Large intestine (tissue), 3 donors: ENCODE results near the gene PTPRN. TPM values are rescaled to one million over a fixed set of nuclear protein-coding genes. Genes with fewer than 3 reads are reported as not detected.
"Not testable (repeated sequence)": the region's sequence is repeated elsewhere in the genome, so short reads cannot be mapped to it uniquely, and the experiment has no call there.

Source experiments
- DNase-seq, 2 donors: peaks; one replicate each; pipeline versions ENCODE4 v3.0.0 to v3.0.0-alpha.2; 2013
- H3K27ac ChIP-seq: one replicate; pipeline ENCODE4 v1.5.1; 2013; ENCODE audit warnings: low read length
- H3K27me3 ChIP-seq: 2 replicates; pipeline ENCODE4 v1.6.1; 2013; ENCODE audit warnings: low read length; ENCODE audit not compliant: control insufficient read depth, insufficient read depth
- H3K36me3 ChIP-seq: 2 replicates; pipeline ENCODE4 v1.6.1; 2013; ENCODE audit warnings: low read length; ENCODE audit not compliant: control insufficient read depth, insufficient read depth
- H3K4me1 ChIP-seq: one replicate; pipeline ENCODE4 v1.6.1; 2013; ENCODE audit warnings: low read length; ENCODE audit not compliant: control insufficient read depth, insufficient read depth
- H3K4me3 ChIP-seq: one replicate; pipeline ENCODE4 v1.5.1; 2013; ENCODE audit warnings: low read length
- H3K9me3 ChIP-seq: one replicate; pipeline ENCODE4 v1.6.1; 2013; ENCODE audit warnings: mild to moderate bottlenecking, low read depth, low read length, moderate library complexity; ENCODE audit not compliant: control insufficient read depth
- whole genome bisulfite sequencing: methylation state at CpG from one replicate; pipeline ENCODE4 v1.1.5; 2013; ENCODE audit warnings: low lambda C conversion rate; ENCODE audit not compliant: insufficient coverage; 5-methylcytosine and 5-hydroxymethylcytosine counted together
- polyA plus RNA-seq: library from polyadenylated mRNA; unstranded; fragments of 120-200 nt; gene quantifications from one replicate; pipeline ENCODE4 v1.2.1, GENCODE V29; 2013

Gene PTPRN
- polyA plus RNA-seq, 1 donor, result 9.2 TPM

DNA sequence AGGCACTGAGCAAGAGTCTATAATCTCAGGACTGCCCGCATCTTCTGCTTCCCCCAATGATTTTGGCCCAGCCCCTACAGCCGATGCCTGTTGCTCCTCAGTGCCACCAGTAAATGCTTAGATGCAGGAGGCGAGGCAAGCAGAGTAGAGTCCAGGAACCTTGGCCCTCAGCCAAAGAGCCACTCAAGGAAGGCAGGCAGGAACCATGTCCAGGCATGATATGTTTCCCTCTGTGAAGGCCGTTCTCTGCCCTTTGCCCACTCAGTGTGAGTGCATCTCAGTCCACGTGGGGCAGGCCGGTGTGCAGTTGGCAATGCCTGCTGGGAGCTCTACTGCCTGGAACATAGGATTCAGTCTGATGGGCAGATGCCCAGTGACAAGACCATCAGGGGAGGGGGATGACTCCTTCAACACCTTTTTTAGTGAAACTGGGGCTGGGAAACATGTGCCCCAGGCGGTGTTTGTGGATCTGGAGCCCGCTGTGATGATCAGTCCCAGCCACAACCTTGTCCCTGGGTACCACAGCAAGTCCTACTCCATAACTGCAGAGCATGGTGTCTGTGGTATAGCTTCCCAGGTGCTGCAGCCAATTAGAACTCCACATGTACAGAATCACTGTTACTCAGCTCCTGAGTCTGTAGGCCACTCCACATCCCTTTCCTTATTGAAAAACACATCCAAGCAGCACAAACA, 39.7 kb downstream of the PTPRN start:
- Histone ChIP-seq H3K36me3 (no peaks in the 10 kb centered on the region), H3K27ac (no peak overlapping the region)

DNA sequence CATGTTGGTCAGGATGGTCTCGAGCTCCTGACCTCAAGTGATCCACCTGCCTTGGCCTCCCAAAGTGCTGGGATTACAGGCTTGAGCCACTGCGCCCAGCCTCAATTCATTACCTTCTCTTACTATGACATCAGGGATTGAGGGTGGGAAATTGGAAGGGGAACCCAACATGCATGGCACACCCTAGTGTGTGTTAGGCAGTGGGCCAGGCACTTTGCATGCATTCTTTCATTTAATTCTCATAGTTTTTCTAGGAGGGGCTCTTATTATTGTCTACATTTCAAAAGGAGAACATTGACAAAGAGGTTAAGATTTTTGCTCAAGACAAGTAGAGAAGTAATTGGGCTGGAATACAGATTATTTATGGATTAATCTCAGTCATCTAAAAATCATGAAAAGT, 40.9 kb downstream of the PTPRN start:
- H3K27ac ChIP-seq, result no peak overlapping the region
- H3K27me3 ChIP-seq, result no peaks in the 10 kb centered on the region
- no peak for DNase-seq
- peaks cover 17% of the 10 kb centered on the region for H3K4me1 ChIP-seq
- no peak overlapping the region for H3K4me3 ChIP-seq
- WGBS, result no CpG with 5 or more reads among the region's 2 CpGs
- no peaks in the 10 kb centered on the region for H3K9me3 ChIP-seq
- no peaks in the 10 kb centered on the region for H3K36me3 ChIP-seq

More for the DNA sequence above, 39.7 kb downstream of the PTPRN start:
- Histone ChIP-seq H3K4me3 (no peak overlapping the region), H3K4me1 (peaks cover 17% of the 10 kb centered on the region), H3K9me3 (no peaks in the 10 kb centered on the region), H3K27me3 (no peaks in the 10 kb centered on the region)
- WGBS, result no CpG with 5 or more reads among the region's 8 CpGs
- DNase-seq, result peak; percentile 85 to 91

DNA sequence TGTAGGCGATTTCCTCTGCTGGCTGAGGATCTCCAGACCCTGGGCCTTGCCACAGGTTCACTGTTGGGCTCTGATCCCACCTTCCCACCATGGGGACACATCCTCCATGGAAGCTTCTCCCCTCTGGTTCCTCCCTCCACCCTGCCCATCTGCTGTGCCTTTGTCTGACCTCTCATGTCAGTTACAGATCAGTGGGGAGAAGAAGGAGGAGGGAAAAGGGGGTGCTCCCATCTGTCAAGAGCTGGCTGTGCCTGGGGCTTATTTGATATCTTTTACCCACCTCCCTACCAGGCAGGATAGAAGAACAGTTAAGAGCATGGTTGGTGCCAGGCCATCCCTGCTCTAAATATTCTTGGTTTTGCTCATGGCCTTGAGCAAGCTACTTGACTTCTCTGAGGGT, 42.3 kb downstream of the PTPRN start:
- Histone ChIP-seq H3K27me3 (no peaks in the 10 kb centered on the region), H3K36me3 (no peaks in the 10 kb centered on the region), H3K27ac (no peak overlapping the region), H3K9me3 (no peaks in the 10 kb centered on the region), H3K4me3 (no peak overlapping the region), H3K4me1 (peaks cover 17% of the 10 kb centered on the region)
- DNase-seq, result no peak
- no CpG with 5 or more reads among the region's 1 CpG for WGBS

DNA sequence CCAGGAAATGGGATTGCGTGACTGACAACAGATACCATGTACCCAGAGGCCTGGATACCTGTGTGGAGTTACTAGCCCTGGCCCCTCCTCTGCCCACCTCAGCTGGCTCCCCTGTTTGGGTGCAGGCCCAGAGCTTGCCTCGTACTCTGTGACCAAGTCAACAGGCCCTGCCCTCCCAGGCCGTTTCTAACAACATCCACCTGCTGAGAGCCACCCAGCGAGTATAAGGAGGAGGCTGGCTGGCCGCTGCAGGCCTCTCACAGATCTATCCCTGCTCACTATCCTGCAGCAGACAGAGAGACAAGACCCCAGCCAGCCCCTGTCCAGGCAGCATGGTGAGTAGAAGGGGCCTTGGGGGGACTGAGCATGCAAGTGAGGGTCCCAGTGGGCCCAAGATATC, 43.0 kb downstream of the PTPRN start:
- Histone ChIP-seq H3K4me3 (no peak overlapping the region), H3K27me3 (peaks cover 5% of the 10 kb centered on the region), H3K4me1 (peaks cover 17% of the 10 kb centered on the region), H3K9me3 (no peaks in the 10 kb centered on the region), H3K36me3 (no peaks in the 10 kb centered on the region), H3K27ac (no peak overlapping the region)
- WGBS, result no CpG with 5 or more reads among the region's 5 CpGs
- DNase-seq, result no peak

DNA sequence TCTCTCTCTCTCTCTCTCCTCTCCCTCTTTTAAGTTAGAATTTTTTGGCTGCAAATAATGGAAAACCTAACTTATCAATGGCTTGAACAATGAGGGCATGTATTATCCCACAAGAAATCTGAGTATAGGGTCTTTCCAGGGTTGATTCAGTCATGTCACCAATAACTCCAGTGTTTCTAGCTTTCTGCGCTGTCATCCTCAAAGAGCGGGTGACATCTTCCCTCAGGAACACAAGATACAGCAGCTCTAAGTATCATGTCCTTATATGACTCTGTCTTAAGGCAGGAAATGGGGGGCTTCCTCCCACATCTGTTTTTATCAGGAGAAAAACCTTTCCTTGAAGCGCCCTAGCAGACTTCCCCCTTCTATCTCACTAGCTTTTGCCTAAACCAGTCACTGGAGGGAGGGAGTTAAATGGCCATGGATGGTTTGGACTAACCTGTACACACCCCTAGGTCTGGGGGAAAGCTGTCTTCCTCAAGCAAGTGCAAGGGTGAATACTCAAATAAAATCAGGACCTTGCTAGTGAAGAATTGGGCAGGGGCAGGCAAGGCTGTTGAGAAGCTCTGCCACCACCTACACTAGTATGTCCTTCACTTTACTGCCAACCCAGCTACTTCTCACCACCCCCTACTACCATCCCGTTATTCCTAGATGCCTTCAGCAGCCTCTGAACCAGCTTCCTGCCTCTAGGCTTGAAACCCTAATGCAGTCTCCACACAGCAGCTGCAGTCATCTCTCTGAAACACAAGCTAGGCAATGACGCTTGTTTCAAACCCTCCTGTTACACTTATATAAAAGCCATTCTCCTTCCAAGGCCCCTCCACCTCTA, 48.0 kb downstream of the PTPRN start:
- Histone ChIP-seq H3K4me3 (no peak overlapping the region), H3K27me3 (peaks cover 13% of the 10 kb centered on the region), H3K27ac (no peak overlapping the region), H3K4me1 (no peaks in the 10 kb centered on the region), H3K36me3 (no peaks in the 10 kb centered on the region), H3K9me3 (no peaks in the 10 kb centered on the region)
- no peak for DNase-seq
- 100% methylated on average over 1 of the region's 5 CpGs for WGBS

DNA sequence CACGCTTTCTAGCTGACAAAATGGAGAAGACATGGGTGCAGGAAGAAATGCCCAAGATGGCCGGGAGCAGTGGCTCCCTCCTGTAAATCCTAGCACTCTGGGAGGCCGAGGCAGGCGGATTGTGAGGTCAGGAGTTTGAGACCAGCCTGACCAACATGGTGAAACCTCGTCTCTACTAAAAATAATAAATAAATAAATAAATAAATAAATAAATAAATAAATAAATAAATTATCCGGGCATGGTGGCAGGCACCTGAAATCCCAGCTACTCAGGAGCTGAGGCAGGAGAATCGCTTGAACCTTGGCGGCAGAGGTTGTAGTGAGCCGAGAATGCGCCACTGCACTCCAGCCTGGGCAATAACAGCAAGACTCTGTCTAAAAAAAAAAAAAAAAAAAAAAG, 50.3 kb downstream of the PTPRN start:
- not testable (repeated sequence) for H3K4me3 ChIP-seq, H3K4me1 ChIP-seq, H3K9me3 ChIP-seq, H3K27ac ChIP-seq, DNase-seq, H3K36me3 ChIP-seq
- 80% methylated on average over 1 of the region's 10 CpGs for WGBS
- peaks cover 35% of the 10 kb centered on the region for H3K27me3 ChIP-seq

DNA sequence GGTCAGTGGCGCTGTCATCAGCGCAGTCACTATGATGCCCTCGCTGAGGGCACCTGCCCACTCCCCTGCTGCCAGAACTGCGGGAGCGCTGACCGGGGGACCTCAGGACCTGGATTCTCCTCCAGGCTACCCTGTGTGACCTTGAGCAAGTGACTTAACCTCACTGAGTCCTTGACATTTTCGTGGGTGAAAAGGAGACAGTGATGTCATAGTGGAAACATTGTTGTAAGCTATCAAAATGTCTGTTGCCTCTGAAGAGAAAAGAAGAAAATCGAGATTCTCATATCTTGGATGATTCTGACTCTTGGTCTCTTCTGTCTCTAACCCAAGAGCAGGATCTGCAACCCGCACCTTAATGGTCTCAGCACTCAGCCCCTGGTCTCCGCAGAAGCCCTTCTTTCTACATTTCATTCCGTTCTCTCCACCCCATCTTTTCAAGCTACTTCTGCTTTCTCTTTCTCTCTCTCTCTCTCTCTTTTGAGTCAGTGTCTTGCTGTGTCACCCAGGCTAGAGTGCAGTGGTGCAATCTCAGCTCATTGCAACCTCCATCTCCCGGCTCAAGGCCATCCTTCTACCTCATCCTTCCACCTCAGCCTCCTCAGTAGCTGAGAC, 54.5 kb downstream of the PTPRN start:
- Histone ChIP-seq H3K36me3 (peaks cover 8% of the 10 kb centered on the region), H3K27me3 (peaks cover 46% of the 10 kb centered on the region), H3K9me3 (no peaks in the 10 kb centered on the region), H3K27ac (no peak overlapping the region), H3K4me1 (peaks cover 33% of the 10 kb centered on the region), H3K4me3 (peak overlapping the region; percentile 45)
- DNase-seq, result no peak
- 46% methylated on average over 3 of the region's 12 CpGs for WGBS

DNA sequence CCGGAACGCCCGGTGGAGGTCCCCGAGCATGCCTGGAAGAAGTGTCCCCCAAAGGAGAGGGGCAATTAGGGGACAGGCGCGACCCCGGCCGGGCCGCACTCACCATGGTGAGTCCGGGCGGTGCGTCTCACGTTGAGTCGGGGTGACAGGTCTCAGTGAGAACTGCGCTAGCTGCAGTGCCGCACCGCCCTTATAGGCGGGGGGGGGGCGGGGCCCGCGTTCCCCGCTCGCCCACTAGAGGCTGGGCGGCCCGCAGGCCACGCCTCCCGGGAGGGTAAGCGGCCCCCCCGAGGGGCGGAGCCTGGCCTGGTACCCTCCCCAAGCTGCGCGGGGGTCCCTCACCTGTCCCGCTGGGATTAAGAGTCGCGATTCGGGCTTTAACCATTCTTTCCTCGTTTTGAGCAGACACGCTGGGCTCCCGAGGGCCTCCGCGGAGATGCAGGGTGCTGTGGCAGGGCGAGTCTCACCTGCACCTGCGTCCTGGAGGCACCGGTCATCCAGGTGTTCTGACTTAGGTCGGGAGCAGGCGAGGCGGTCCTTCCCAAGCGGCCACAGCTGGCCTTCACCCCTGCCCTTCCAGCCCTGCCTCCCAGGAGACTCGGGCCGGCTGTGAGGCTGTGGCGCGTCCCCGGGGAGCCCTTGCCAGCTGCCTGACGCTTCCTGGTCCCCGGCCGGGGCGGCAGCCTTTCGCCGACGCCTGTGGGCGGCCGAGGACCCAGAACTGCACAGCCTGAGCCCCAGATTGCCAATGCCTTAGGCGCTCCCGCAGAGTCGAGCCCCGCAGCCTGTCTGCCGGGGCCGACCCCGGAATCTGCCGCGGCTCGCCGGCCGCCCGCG, 55.2 kb downstream of the PTPRN start, which contains the start of gene TUBA4A:
Gene TUBA4A, minus strand, starts transcription at position 166 of the 837 bp plus-strand sequence. Its CDS starts 60 bp downstream, at position 106.
- Histone ChIP-seq H3K4me1 (peaks cover 40% of the 10 kb centered on the region), H3K27me3 (peaks cover 46% of the 10 kb centered on the region), H3K9me3 (no peaks in the 10 kb centered on the region), H3K4me3 (peak within 1 kb of the TSS; percentile 45), H3K27ac (peak within 1 kb of the TSS; percentile 15), H3K36me3 (peaks cover 8% of the 10 kb centered on the region)
- WGBS, result no CpG with 5 or more reads among the region's 76 CpGs
- DNase-seq, result peak; percentile 76 to 83

DNA sequence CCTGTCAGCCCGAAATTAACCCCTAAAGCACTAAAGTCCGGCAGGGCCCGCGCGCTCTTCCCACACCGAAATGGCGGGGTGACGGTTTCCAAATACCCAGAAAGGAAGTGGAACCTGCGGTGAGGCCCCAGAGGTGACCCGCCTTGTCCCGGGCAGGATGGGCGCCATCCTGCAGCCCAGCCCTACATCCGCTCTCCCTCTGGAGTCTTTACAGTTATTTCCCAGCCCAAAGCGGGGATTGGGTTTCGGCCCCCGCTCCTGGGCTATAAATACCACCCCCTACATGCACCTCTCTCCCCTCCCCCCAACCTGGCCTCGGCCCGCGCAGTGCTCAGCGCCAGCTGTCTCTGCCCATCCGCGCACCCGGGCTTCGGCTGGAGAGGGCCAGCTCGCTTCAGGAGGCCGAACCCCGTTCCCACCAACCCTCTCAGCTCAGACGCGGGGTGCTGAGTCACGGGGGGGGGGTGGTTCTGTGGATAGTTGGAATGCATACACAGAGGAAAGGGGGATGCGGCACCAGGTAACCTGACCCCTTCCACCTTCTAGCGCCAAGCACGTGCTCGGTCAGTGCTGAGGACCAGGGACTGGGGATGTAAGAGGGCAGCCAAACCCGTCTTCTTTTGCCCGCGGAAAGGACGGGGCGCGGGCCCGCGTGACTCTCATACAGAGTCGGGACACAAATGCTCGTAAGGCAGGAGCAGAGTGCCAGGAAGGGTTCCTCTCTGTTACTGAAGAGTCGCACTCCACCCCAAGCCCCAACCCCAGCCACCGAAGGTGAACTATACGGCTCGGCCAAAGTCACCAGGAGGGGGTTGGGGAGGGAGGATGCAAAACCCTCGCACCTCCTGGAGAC, 56.1 kb downstream of the PTPRN start, which contains the start of gene TUBA4B:
Gene TUBA4B, plus strand, starts transcription at position 344 of the 853 bp plus-strand sequence. Its CDS starts 165 bp downstream, at position 509.
- Histone ChIP-seq H3K9me3 (no peaks in the 10 kb centered on the region), H3K27ac (peak within 1 kb of the TSS; percentile 15), H3K27me3 (peaks cover 46% of the 10 kb centered on the region), H3K4me1 (peaks cover 48% of the 10 kb centered on the region), H3K4me3 (peak within 1 kb of the TSS; percentile 45), H3K36me3 (peaks cover 11% of the 10 kb centered on the region)
- DNase-seq, result peak in 1 of 2 donors; percentile 49
- WGBS, result no CpG with 5 or more reads among the region's 49 CpGs
